SH-SY5Y (cell line): ENCODE data around the gene KCNE5.

Experiments used
- GATA2 ChIP-seq: IDR thresholded peaks from 2 replicates; pipeline ENCODE4 v1.6.1; 2011; ENCODE audit warnings: mild to moderate bottlenecking, low read depth, low read length
- GATA3 ChIP-seq: IDR thresholded peaks from 2 replicates; pipeline ENCODE4 v1.6.1; 2011; ENCODE audit warnings: low read depth, mild to moderate bottlenecking, low read length, moderate library complexity

Gene KCNE5, protein sequence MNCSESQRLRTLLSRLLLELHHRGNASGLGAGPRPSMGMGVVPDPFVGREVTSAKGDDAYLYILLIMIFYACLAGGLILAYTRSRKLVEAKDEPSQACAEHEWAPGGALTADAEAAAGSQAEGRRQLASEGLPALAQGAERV

DNA sequence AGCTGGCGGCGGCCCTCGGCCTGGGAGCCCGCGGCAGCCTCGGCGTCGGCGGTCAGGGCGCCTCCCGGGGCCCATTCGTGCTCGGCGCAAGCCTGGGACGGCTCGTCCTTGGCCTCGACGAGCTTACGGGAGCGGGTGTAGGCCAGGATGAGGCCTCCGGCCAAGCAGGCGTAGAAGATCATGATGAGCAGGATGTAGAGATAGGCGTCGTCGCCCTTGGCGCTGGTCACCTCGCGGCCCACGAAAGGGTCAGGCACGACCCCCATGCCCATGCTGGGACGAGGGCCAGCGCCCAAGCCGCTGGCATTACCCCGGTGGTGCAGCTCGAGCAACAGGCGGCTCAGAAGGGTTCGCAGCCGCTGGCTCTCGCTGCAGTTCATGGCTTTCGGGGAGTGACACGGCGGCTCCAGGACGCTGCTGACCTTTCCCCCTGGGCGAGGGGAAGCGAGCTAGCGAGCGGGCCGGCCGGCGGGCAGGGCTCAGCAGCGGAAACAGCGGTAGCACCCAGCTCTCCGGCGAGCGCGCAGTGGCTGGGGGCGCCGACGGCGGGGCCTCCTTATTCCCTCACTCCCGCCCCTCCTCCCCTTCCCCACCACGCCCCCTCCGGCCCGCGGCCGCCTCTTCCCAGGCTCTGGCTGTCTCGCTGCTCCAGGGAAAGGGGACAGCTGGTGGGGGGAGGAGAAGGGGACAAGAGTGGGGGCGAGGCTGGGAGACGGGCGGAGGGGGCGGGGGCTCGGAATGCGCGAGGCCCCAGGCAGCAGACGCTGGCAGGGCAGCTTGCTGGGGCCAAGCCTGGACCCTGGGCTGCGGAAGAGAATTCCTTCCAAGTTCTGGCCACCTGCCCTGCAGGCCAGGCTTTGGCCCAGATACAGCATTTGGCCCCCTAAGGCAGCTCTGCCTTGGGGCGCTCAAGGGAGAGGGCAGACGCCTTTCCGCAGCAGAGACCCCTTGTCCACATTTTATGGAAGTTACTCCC lies at the start of gene KCNE5:
Gene KCNE5, minus strand, starts transcription at position 532 of the 976 bp plus-strand sequence. Its CDS starts 152 bp downstream, at position 380.
- no peak for TF ChIP-seq GATA2
- TF ChIP-seq GATA3, result no peak

DNA sequence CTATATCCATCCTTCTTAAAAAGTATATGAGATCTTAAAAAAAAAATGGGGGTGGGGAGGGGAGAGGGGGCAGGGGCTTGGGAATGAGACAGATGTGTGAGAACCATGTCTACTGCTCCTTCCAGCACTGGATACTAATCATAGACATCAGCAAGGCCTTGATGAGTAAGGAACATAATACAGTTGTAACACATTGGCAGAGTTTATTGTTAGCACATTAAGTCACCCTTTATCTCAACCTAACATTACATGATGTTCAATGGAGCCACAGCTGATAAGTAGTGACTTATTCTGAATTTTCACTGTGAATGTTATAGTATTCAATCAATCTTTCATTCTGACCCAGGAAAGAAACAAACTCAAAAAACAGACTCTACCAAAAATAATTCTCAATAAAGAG lies 47.3 kb upstream of the KCNE5 start:
- no peak for TF ChIP-seq GATA3
- TF ChIP-seq GATA2, result no peak

DNA sequence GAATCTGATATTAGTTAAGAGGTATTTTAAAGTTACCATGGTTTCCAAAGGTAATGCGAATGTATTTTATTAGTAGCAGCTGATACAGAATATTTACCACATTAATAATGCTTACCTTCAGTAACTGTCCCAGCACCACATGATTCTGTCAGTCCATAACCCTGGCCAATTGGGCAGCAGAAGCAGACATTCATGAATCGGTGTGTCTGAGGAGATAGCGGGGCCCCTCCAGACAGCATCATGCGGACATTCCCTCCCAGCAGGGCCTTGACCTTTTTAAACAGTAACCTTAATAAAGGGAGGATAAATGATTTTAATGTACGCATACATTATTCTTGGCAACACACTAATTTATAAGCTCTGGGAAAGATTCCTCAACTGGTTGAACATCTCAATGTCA lies 43.0 kb upstream of the KCNE5 start:
- TF ChIP-seq GATA3 (no peak), GATA2 (no peak)

DNA sequence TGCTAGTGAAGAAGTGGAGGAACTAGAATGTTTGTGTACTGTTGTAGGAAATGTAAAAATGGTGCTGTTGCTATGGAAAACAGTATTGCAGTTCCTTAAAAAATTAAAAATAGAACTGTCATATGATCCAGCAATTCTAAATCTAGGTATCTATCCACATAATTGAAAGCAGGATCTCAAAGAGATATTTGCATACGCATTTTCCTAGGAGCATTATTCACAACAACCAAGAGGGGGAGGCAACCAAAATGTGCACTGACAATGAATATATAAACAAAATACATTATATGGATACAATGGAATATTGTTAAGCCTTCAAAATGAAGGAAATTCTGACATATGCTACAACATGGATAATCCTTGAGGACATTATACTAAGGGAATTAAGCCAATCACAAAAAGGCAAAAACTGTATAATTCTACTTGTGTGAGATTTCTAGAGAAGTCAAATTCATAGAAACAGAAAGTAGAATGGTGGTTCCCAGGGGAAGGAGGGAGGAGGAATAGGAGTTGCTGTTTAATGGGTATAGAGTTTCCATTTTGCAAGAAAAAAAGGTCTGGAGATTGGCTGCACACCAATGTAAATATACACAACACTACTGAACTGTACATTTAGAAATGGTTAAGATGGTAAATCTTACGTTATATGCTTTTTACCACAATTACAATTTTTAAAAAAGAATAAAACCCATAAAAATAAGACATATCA lies 35.6 kb upstream of the KCNE5 start:
- TF ChIP-seq GATA3 (no peak), GATA2 (no peak)

DNA sequence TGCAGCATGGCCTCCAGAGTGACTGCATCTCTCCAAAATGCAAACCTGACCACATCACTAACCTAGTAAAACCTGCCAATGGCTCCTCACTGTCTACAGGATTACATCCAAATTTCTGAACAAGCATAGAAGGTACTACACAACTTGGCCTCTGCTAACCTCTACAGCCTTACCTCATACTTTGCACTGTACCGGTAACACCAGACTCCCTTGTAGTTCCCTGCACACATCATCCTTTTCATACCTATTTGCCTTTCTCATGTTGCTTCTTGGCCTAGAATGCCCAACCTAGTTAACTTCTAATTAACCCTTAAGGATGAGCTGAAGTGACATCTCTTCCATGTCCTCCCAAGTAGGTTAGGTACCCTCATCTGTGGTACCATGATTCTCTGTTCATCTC lies 33.4 kb upstream of the KCNE5 start:
- TF ChIP-seq GATA3 (no peak), GATA2 (no peak)

DNA sequence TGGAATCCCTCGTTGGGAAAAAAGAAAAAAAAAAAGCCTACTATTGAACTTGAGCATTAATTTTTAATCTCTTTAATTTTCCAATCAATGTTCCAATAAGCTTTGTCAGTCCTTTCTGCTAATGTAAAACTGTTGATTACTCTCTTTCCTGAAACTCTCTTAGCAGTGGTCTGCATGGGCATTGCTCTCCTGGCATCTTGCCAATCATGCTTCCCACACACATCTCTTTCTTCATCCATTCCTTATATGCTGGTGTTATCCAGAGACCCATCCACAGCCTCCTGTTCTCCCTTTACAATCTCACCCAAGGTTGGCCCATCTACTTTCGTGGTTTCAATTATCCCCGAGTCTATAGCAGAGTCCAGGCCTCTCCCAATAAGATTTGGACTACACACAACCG lies 31.8 kb upstream of the KCNE5 start:
- TF ChIP-seq GATA2 (no peak), GATA3 (no peak)

DNA sequence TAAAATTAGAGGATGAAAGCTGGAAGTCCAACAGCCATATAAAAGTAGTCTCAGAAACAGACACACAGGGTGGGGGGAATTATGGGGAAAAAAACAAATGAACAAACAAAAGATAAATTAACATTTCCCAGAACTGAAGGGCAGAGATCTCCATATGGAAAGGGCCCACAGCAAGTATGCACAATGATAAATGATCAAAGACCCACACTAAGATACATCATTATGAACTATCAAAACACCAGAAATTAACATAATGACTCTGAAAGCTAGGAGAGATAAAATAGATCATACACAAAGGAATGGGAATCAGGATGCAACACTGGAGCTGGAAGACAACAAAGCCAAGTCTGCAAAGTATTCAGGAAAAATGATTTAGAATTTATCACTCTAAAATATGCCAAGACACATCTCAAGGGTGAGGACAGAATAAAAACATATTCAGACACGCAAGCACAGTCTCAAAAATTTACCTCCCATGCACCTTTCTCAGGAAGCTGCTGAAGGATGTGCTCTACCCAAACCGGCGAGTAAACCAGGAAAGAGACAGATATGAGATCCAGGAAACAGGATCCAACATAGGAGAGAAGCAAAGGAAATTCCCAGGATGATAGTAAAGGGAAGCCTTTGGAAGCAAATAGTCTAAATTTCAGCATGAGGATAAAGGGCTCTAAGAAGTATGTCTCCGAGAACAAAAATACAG lies 30.7 kb upstream of the KCNE5 start:
- no peak for TF ChIP-seq GATA3
- TF ChIP-seq GATA2, result no peak

DNA sequence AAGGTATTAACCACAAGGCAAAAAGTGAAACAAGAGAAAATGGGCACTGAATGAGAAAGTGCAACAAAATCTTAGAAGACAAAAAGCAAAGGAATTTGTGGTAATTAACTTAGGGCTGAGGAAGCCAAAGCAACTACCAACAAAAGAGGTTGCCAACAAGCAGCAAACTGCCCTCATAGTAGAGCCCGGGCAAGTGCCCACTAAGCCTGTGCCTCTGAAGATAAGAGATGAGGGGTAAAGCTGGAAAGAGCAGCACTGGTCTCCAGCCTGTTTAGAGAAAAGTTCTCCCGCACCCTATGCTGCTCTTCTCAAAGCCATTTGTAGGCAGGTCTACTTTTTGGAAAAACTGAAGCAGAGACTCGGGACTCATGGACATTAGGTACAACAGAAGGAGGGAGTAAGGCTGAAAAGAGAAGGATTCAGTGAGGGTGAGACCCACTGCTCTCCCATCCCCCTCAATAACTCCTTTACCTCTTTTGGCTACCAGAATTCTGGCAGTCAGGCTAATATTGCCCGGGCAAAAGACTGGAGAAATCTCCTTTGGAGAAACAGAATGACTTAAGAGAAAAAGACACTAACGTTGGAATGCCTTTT lies 29.6 kb upstream of the KCNE5 start:
- TF ChIP-seq GATA2 (no peak), GATA3 (no peak)

DNA sequence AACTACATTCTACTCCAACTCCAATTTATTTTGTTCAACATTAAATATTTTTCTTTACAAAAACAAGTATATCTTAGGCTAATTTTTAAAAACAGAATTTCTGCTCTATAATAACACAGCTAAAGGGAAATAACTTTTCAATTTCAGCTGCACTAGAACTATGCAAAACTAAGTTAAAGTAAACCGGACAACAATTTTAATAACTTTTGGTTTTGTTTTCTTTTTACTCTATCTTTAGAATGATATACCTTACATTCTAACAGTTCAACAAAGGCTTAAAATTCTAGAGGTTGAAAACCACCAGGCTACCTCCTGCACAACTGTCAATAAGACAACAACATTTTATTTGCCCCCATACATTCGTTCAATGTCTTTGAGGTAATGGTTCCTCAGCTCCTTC lies 18.7 kb upstream of the KCNE5 start:
- TF ChIP-seq GATA2 (no peak), GATA3 (no peak)

DNA sequence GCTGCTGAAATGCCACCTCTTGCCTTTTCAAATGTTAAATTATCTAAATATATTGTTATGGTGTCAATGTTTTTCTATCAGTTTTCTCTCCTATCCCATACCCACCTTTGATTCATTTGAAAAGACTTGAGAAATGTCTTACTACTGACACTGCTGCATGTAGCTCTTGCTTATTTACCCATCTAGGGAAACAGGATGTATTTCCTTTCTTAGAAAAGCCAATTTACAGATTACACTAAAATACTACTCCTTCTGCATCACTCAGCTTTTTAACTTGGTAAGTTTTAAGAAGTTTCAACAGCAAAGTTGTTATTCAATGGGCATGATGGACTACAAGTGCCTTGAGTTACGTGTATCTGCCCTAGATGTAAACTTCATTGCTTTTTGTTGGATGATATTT lies 13.2 kb upstream of the KCNE5 start:
- TF ChIP-seq GATA3 (no peak), GATA2 (no peak)

DNA sequence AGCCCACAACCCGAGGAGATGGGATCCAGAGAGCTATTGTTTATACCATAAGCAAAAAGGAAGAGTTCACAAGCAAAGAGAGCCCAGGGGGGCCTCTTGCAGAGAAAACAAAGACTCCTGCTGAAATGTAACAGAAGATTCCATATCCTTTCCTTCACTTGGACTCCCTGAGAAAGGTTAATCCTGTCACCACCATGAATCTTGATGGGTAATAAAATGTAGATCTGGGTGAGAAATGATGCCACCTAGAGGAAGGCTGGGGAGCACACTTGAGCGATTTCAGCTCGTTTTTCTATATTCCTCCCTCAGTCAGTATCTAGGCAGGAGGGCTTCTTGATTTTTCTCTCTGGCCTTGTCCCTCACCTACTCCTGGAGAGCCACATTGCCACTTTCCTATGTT lies 10.2 kb upstream of the KCNE5 start:
- TF ChIP-seq GATA3 (no peak), GATA2 (no peak)

DNA sequence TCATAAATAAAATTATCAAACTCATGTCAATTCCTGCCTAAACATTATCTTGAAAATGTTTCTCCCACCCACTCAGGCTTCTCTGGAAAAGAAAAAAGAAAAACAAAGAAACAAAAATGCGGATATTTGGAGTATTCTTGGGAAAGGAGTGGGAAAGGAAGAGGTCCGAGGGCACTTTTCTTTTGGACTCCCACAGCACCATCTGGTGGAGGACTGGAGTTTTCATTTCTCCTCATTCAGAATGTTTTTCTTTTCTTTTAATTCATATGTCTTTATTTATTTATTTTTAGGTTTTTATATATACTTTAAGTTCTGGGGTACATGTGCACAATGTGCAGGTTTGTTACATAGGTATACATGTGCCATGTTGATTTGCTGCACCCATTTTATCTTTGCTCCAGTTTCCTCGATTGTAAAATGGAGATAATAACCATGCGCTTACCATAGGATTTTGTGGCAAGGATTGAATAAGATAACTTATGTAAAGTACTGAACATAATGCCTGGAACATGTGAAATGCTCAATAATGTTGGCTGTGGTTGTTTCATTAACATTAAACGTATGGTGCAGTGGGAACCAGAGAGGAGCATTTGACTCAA lies 8.0 kb upstream of the KCNE5 start:
- TF ChIP-seq GATA3 (no peak), GATA2 (no peak)

DNA sequence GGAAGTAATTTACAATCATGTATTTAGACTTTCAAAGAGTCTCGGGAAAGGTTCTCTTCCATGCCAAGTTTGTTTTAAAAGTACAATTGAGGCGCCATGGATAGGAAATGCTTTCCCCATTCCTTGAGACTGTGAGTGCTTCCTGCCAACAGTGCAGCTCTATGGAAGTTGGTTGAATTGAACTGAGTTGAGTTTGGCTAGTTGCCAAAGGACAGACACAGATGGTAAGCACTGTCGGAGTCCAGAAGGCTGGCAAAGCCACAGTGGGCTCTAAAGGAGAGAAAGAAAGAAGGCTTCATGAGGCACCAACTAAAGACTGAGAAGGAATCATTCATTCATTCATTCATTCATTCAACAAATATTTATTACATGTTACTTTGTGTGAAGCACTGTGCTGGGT lies 4.3 kb upstream of the KCNE5 start:
- TF ChIP-seq GATA2 (no peak), GATA3 (no peak)
